Stimulated activated CD8-positive, alpha-beta memory T cell treated with anti-CD3 and anti-CD28 coated beads, Interleukin-15, amount 100 ng/mL, for 48 hours (primary cell): Measurements from ENCODE around the gene RTP3.
"Not testable (repeated sequence)": the region's sequence is repeated elsewhere in the genome, so short reads cannot be mapped to it uniquely, and the experiment has no call there.

Experiments used
- DNase-seq, 2 donors: peaks; one replicate each; pipeline ENCODE4 v3.0.0-alpha.2; 2020; ENCODE audit warnings: low read depth in 2 of 2

The RTP3 gene

GRCh38 chr3:46519952-46520351 lies 22.2 kb downstream of the RTP3 start:
- no peak for DNase-seq

DNA sequence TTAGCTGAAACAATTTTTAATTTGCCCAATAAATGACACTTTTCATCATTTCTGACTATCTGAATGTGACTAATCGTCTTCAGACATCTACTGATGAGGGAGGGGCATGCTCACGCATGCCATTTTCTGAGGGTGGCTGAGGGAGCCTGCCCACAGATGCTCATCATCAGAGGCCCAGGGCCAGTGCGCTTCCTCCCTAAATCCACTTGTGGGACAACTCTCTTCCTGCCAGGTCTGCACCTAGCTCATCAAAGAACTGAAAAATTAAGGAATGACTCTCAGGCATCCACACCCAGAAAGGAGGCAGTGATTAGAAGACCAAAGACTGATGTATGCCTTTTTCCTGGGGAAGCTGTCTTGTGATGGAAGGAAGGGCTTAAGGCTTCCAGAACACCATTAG lies 22.8 kb downstream of the RTP3 start:
- no peak for DNase-seq

GRCh38 chr3:46521096-46521495 lies 23.3 kb downstream of the RTP3 start:
- no peak for DNase-seq

GRCh38 chr3:46522201-46522600 lies 24.4 kb downstream of the RTP3 start:
- not testable (repeated sequence) for DNase-seq

GRCh38 chr3:46523556-46523955 lies 25.8 kb downstream of the RTP3 start:
- no peak for DNase-seq

- DNase-seq, result no peak
Measured at GRCh38 chr3:46524008-46524407, 26.2 kb downstream of the RTP3 start.

DNA sequence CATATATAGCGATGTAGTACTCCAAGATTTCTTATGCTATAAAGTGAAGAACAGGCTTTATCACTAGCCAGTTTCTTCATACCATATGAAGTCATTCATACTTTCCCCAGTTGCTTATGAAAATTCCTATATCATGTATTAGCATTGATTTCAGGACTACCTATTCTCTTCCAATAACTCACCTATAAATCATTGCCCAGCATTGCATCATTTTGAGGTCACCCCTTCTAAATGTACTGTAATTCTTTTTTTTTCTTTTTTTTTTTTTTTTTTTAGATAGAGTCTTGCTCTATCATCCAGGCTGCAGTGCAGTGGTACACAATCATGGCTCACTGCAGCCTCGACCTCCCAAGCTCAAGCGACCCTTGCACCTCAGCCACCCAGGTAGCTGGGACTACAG lies 27.1 kb downstream of the RTP3 start:
- no peak for DNase-seq

DNA sequence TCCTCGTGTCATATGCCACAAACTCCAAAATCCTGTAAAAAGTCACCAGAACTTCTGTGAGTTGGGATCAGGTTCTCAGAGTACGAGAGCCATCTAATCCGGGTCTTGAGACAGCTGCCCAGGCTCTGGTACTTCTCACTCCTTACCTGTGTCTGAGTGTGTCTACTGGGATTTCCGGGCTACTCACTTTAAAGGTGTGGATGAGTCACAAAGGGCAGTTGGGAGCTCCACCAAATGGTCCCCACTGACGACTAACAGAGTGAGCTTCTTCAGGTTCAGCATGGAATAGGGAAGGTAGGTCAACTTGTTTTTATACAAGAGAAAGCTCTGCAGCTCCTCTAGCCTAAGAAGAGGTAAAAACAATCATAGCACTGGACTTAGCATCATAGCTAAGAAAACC lies 29.5 kb downstream of the RTP3 start:
- DNase-seq, result no peak

- no peak for DNase-seq
Measured at GRCh38 chr3:46533091-46533490, 35.3 kb downstream of the RTP3 start.

- DNase-seq, result no peak
Measured at GRCh38 chr3:46535746-46536145, 38.0 kb downstream of the RTP3 start.

DNA sequence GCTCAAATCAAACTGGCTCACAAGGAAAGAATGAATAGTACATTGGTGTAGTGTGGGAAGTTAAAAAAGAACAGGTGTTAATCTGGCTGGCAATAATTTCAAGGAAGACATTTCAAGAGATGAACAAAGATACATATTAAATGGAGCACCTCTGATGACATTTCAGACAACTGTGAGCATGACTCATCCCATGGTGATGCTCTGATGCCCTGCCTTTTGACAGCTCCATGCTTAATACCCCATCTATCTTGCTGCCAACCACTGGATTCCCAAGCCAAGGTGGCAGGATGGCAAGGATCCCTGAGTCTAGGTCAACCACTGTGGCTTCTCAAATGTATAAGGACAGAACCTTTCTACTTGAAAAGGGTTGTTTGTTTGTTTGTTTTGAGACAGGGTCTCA lies 39.0 kb downstream of the RTP3 start:
- DNase-seq, result no peak

GRCh38 chr3:46537316-46537715 lies 39.5 kb downstream of the RTP3 start:
- no peak for DNase-seq

GRCh38 chr3:46537779-46538178 lies 40.0 kb downstream of the RTP3 start:
- DNase-seq, result no peak

DNA sequence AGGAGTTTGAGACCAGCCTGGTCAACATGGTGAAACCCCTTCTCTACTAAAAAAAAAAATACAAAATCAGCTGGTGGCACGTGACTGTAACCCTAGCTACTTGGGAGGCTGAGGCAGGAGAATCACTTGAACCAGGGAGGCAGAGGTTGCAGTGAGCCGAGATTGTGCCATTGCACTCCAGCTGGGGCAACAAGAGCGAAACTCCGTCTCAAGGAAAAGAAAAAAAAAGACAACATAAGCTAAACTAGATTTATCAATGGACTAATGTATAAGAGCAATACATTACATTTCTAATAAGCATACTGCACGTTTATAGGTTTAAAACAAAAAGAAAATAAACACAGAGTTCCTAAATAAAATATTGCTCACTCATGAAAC lies 40.6 kb downstream of the RTP3 start:
- DNase-seq, result not testable (repeated sequence)

- peak; percentile 58 to 65 for DNase-seq
Measured at GRCh38 chr3:46538803-46539442, 41.1 kb downstream of the RTP3 start.

- DNase-seq, result no peak
Measured at GRCh38 chr3:46539443-46540005, 41.7 kb downstream of the RTP3 start.

- no peak for DNase-seq
Measured at GRCh38 chr3:46540550-46540949, 42.8 kb downstream of the RTP3 start.

GRCh38 chr3:46541835-46542234 lies 44.1 kb downstream of the RTP3 start:
- DNase-seq, result no peak

DNA sequence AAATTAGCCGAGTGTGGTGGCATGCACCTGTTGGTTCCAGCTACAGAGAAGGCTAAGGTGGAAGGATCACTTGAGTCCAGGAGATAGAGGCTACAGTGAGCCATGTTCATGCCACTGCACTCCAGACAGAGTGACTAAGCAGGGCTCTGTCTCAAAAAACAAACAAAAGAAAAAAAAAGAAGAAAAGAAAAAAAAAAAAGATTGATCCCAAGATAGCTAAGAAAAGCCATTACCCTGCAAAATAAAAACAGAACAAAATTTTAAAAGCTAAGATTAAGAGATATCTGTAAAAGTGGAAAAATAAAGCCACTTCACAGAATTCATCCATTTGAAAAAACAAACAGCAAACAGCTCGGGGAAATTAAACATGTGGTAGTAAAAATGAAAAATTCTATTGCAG lies 44.6 kb downstream of the RTP3 start:
- no peak for DNase-seq

DNA sequence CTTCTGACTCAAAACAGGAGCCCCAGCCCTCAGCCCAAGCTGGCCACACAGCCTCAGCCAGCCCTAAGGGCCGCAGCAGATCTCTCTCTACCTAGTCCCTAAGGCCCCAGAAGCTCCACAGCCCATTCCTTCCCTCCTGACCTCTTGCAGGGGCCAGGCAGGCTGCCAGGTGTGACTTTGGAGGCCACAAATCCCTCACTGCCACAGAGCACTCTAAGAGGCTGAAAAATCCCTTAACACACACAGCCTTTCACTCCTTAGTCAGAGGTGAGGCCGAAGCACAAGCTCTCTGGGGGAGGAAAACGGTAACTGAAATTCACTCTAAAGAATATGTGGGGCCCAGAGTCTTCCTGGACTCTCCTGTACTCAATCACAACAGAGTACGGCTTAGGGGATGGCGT lies 45.0 kb downstream of the RTP3 start:
- DNase-seq, result no peak

DNA sequence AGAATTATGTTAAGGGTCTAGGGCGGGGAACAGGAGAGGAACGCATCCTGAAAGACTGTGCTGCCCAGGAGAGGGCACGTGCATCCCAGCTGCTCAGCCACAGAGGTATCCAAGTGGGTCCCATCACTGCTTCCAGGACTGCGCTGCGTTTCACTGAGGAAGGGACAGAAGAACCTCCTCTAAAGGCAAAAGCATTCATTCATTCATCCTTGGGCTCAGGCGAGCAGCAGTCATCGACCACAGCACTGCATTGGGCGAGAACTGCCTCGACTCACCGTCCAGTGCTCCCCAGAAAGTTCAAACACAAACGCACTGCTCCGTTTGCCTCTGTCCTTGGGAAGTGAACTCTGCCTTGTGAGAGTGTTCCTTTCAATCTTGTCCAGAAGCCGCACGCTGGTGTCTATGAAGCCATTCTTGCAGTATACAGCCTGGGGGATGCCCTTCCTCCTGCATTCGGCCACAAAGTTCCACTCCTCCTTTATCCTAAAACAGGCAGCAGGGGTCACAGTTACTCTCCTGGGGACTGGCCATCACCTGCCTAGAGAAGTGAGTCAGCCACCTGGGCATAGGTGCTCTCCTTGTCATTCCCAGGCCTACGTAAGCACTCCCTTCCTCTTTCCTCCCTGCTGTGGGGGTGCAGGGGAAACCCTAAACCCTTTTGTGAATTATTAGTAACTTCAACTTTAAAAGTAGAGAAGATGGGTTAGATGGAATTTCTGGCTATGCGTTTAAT lies 47.2 kb downstream of the RTP3 start:
- no peak for DNase-seq

- DNase-seq, result no peak
Measured at GRCh38 chr3:46545818-46546630, 48.2 kb downstream of the RTP3 start.
